WTC11 (cell line): ENCODE data around the gene GRPEL1. TPM values are rescaled to one million over a fixed set of nuclear protein-coding genes. Genes with fewer than 3 reads are reported as not detected.

Experiments used
- ATAC-seq: fragments of 200-7000 bp; cut with Tn5 transposase; 2 replicates; pipeline ENCODE4 v1.10.0; 2021; ENCODE audit warnings: mild to moderate bottlenecking, moderate library complexity
- CTCF ChIA-PET: fragments of 300-600 bp; sonication (Branson Sonifier 250); formaldehyde crosslinking; loops from one replicate; lab custom pipeline; 2021; ENCODE audit warnings: antibody characterized with exemption; lab: Charles Lee
- POLR2A ChIA-PET: fragments of 350-600 bp; sonication (Branson Sonifier 250); formaldehyde crosslinking; loops from one replicate; lab custom pipeline; 2021; ENCODE audit warnings: antibody characterized with exemption; lab: Charles Lee
- DNase-seq: peaks from one replicate; pipeline ENCODE4 v3.0.0; 2021; ENCODE audit warnings: low spot score
- H3K27ac Mint-ChIP-seq: 2 replicates; pipeline ENCODE4 v1.8.0; 2021; ENCODE audit warnings: mixed read lengths
- H3K27me3 Mint-ChIP-seq: 2 replicates; pipeline ENCODE4 v1.8.0; 2021; ENCODE audit warnings: low read depth, mild to moderate bottlenecking, moderate library complexity, mixed read lengths
- H3K36me3 Mint-ChIP-seq: 2 replicates; pipeline ENCODE4 v1.8.0; 2021; ENCODE audit warnings: mixed read lengths
- H3K4me1 Mint-ChIP-seq: 2 replicates; pipeline ENCODE4 v1.8.0; 2022; ENCODE audit warnings: mixed read lengths
- H3K4me3 Mint-ChIP-seq: 2 replicates; pipeline ENCODE4 v1.8.0; 2021; ENCODE audit warnings: mild to moderate bottlenecking, moderate library complexity, mixed read lengths
- H3K9me3 Mint-ChIP-seq: 2 replicates; pipeline ENCODE4 v1.8.0; 2021; ENCODE audit warnings: mixed read lengths
- ARID4B ChIP-seq: sonication (generic); formaldehyde crosslinking; IDR thresholded peaks from 2 replicates; pipeline ENCODE4 v1.8.0; 2023; ENCODE audit warnings: missing genetic modification reagents, mild to moderate bottlenecking, borderline replicate concordance
- CDX4 ChIP-seq: fragments of 250-450 bp; sonication (Bioruptor Pico); IDR thresholded peaks from 2 replicates; pipeline ENCODE4 v1.9.0; 2021; ENCODE audit warnings: moderate library complexity, mild to moderate bottlenecking, inconsistent platforms, borderline replicate concordance
- CREB1 ChIP-seq: sonication (generic); formaldehyde crosslinking; IDR thresholded peaks from 2 replicates; pipeline ENCODE4 v1.8.0; 2023; ENCODE audit warnings: mild to moderate bottlenecking, missing genetic modification reagents
- E2F4 ChIP-seq: sonication (generic); formaldehyde crosslinking; IDR thresholded peaks from 2 replicates; pipeline ENCODE4 v1.8.1; 2022; ENCODE audit warnings: low read depth, mild to moderate bottlenecking, moderate library complexity, missing genetic modification reagents, borderline replicate concordance
- ERG ChIP-seq: fragments of 250-450 bp; sonication (Bioruptor Pico); IDR thresholded peaks from 2 replicates; pipeline ENCODE4 v1.8.0; 2021; ENCODE audit warnings: mild to moderate bottlenecking
- ETV6 ChIP-seq: sonication (generic); formaldehyde crosslinking; IDR thresholded peaks from 2 replicates; pipeline ENCODE4 v1.8.1; 2022; ENCODE audit warnings: mild to moderate bottlenecking, missing genetic modification reagents
- FOXJ3 ChIP-seq: sonication (generic); formaldehyde crosslinking; IDR thresholded peaks from 2 replicates; pipeline ENCODE4 v1.9.0; 2021; ENCODE audit warnings: missing genetic modification reagents, mild to moderate bottlenecking, borderline replicate concordance
- JUN ChIP-seq: sonication (generic); formaldehyde crosslinking; IDR thresholded peaks from 2 replicates; pipeline ENCODE4 v1.8.0; 2023; ENCODE audit warnings: mild to moderate bottlenecking, missing genetic modification reagents
- MXD4 ChIP-seq: fragments of 250-450 bp; sonication (Bioruptor Pico); IDR thresholded peaks from 2 replicates; pipeline ENCODE4 v1.8.0; 2021; ENCODE audit warnings: mild to moderate bottlenecking, moderate library complexity, borderline replicate concordance
- MYBL2 ChIP-seq: sonication (generic); formaldehyde crosslinking; IDR thresholded peaks from 2 replicates; pipeline ENCODE4 v1.8.1; 2023; ENCODE audit warnings: mild to moderate bottlenecking, moderate library complexity, missing genetic modification reagents
- RORB ChIP-seq: fragments of 250-450 bp; sonication (Bioruptor Pico); IDR thresholded peaks from 2 replicates; pipeline ENCODE4 v1.9.0; 2021; ENCODE audit warnings: mild to moderate bottlenecking
- STAT6 ChIP-seq: sonication (generic); formaldehyde crosslinking; conservative IDR thresholded peaks from 2 replicates; pipeline ENCODE4 v1.8.1; 2023; ENCODE audit warnings: mild to moderate bottlenecking, low read depth, missing genetic modification reagents, moderate library complexity
- TP53 ChIP-seq: sonication (generic); formaldehyde crosslinking; IDR thresholded peaks from 2 replicates; pipeline ENCODE4 v1.8.1; 2023; ENCODE audit warnings: mild to moderate bottlenecking, missing genetic modification reagents
- total RNA-seq: library from RNA; stranded (reverse); gene quantifications from 3 replicates; pipeline ENCODE4 v1.2.3, GENCODE V29; 2021

The GRPEL1 gene
- total RNA-seq, 1 experiment from 2014 or later: 50.0 TPM

- no peak for TF ChIP-seq MYBL2 (CRISPR knock-in tag)
- no peak for TF ChIP-seq RORB (CRISPR knock-in tag)
- no peak for TF ChIP-seq STAT6 (CRISPR knock-in tag)
- TF ChIP-seq JUN (CRISPR knock-in tag): no peak
- TF ChIP-seq ARID4B (CRISPR knock-in tag): no peak
These were observed 16.0 kb downstream of the GRPEL1 start (continued) for GRCh38 chr4:7051905-7052304.

GRCh38 chr4:7051144-7051495 is 16.7 kb downstream of the GRPEL1 start:
- DNase-seq (no peak), ATAC-seq (no peak)
- Mint-ChIP-seq H3K27me3 (no peaks in the 10 kb centered on the region), H3K9me3 (no peaks in the 10 kb centered on the region), H3K36me3 (peaks cover 7% of the 10 kb centered on the region), H3K4me1 (peaks cover 19% of the 10 kb centered on the region), H3K27ac (no peak overlapping the region), H3K4me3 (no peak overlapping the region)
- CTCF ChIA-PET: interaction anchor here (1.4 to 1.9 kb wide), 2 partner anchors 8 to 16 kb away, joined by 3 to 6 read pairs; partner anchors contain the start of genes GRPEL1 and TADA2B
- TF ChIP-seq E2F4 (CRISPR knock-in tag) (no peak), ERG (CRISPR knock-in tag) (no peak), MXD4 (CRISPR knock-in tag) (no peak), FOXJ3 (CRISPR knock-in tag) (no peak), CDX4 (CRISPR knock-in tag) (no peak)
- POLR2A ChIA-PET: no interaction called here

GRCh38 chr4:7050481-7051143 is 17.3 kb downstream of the GRPEL1 start:
- H3K9me3 Mint-ChIP-seq: no peaks in the 10 kb centered on the region
- H3K27ac Mint-ChIP-seq: no peak overlapping the region
- CTCF ChIA-PET: interaction anchor here (1.4 to 1.9 kb wide), 4 partner anchors 8 to 20 kb away, joined by 3 to 6 read pairs (median 4); partner anchors contain the start of genes GRPEL1 and TADA2B
- no peak for ATAC-seq
- H3K4me1 Mint-ChIP-seq: peaks cover 22% of the 10 kb centered on the region
- H3K36me3 Mint-ChIP-seq: peaks cover 7% of the 10 kb centered on the region
- no peaks in the 10 kb centered on the region for H3K27me3 Mint-ChIP-seq
- POLR2A ChIA-PET: interaction anchor here (0.5 kb wide), 1 partner anchor 870 kb away, joined by 4 read pairs; no protein-coding TSS in a partner anchor
- DNase-seq: no peak
- TF ChIP-seq CREB1 (CRISPR knock-in tag) (no peak), TP53 (CRISPR knock-in tag) (no peak), ETV6 (CRISPR knock-in tag) (no peak), E2F4 (CRISPR knock-in tag) (no peak)
- TF ChIP-seq, all 79 proteins: peak for 0
- H3K4me3 Mint-ChIP-seq: no peak overlapping the region
